HG02642 (cell line): ENCODE measurements around the gene AJAP1.

Source experiments
- ATAC-seq: cut with Tn5 transposase; IDR thresholded peaks from one replicate; pipeline ENCODE4 v1.9.1; 2021; ENCODE audit warnings: mild to moderate bottlenecking; ENCODE audit not compliant: unreplicated experiment, poor library complexity

AJAP1 gene

GRCh38 chr1:4628992-4629391 lies 25.4 kb upstream of the AJAP1 start:
- no peak for ATAC-seq

GRCh38 chr1:4630561-4630960 lies 23.8 kb upstream of the AJAP1 start:
- ATAC-seq: no peak

GRCh38 chr1:4631321-4631720 lies 23.1 kb upstream of the AJAP1 start:
- ATAC-seq: no peak

DNA sequence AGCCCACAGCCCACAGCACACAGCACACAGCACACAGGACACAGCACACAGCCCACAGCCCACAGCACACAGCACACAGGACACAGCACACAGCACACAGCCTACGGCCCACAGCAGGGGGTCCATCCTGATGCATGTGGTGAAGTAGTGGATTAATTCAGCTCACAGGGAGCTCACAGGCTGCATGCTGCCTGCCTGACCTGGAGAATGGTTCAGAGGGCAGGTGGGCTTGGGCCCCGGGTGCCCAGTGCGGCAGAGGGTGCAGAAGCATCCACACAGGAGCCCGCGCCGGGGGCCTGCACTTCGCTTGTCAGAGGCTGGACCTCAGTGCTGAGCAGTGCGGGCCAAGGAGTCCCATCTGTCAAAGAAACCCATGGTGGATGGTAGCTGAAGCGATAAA lies 21.1 kb upstream of the AJAP1 start:
- ATAC-seq: no peak

DNA sequence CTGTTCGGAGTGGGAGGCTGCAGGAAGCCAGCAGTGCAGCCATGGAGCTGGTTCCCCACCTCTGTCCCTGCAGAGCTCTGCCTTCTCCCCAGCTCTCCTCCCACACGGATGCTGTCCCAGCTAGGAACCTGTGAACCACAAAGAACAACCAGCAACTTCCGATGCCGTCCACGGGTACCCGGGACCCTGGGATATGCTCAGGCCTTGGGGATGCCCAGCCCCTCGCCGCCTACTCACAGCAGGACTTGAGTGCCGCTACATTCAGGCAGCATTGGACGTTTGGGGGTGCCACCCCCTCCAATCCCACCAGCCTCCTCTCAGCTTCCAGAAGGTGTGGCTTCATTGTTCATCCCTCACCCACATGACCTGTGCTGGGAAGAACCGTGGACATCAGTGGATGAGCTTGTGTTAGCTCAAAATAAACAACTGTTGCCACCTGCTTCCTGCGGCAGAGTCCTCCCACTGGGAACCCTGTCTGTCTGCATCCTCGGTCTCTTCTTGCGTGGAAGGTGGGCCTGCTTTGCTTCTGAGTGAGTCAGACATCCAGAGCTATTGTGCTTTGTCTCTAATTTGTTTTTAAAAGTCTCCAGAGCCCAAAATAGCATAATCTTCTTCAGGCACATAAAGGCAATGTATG lies 20.1 kb upstream of the AJAP1 start:
- ATAC-seq: no peak

- no peak for ATAC-seq
These were observed 19.5 kb upstream of the AJAP1 start for GRCh38 chr1:4634793-4635406.

- no peak for ATAC-seq
These were observed 18.2 kb upstream of the AJAP1 start for GRCh38 chr1:4636186-4636585.

- no peak for ATAC-seq
These were observed 17.6 kb upstream of the AJAP1 start for GRCh38 chr1:4636644-4637380.

DNA sequence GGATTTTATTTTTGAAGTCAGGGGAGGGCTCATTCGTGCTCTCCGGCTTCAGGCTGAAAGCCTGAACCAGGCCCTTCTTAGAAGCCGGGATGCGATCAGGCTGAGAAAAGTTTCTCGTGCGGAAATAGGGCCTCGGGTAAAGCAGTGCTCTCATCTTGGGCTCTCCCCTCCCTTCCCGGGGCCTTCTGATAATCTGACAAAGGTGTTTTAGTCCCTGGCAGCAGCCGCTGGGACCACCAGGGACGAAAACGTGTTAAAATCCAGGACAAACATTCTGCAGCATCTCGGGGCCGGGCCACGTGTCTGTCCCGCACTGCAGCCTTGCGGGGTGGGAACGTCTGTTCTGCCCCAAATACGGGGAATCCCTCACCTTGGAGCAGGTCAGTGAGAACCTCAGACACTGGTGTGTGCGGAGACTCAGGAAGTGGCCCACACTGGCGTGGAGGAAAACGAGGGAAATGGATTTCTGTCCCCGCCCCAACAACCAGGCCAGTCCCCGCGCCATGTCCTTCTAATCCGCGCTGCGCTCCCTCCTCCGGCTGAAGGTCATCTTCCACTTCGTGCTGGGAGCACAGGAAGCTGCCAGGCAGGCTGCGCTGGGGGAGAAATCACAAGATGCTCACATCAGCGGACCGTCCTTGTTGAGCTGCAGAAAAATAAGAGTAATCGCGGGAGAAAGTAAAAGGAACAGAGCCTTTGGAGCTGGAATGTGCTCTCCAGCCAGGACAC lies 16.6 kb upstream of the AJAP1 start:
- no peak for ATAC-seq

- ATAC-seq: no peak
These were observed 16.1 kb upstream of the AJAP1 start for GRCh38 chr1:4638345-4638729.

GRCh38 chr1:4640931-4641330 lies 13.5 kb upstream of the AJAP1 start:
- ATAC-seq: no peak

DNA sequence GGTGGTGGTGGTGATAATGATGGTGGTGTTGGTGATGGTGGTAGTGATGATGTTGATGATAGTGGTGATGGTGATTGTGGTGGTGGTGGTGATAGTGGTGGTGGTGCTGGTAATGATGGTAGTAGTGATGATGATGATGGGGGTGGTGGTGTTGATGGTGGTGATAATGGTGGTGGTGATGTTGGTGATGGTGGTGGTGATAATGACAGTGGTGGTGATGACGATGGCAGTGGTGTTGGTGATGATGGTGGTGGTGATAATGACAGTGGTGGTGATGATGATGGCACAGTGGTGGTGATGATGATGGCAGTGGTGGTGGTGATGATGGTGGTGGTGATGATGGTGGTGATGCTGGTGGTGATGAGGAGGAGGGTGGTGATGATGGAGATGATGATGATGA lies 7.0 kb upstream of the AJAP1 start:
- no peak for ATAC-seq

DNA sequence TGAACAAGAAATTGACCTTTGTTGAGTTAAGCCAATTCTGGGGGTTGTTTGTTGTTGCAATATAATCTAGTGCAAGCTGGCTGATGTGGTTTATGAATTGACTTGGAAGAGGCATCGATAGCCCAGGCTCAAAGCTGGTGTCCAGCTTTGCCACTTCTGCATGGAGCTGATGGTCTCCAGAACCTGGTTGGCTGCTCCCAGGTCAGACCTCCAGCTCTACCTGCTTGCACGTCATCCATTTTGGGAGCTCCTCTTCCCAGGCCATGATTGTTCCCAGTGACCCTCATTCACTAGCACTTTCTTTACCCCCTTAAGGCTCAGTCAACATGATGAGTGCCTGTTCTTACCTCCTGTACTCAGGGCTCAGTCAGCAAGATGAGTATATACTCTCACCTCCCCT lies 5.8 kb upstream of the AJAP1 start:
- no peak for ATAC-seq

- no peak for ATAC-seq
These were observed 3.9 kb upstream of the AJAP1 start for GRCh38 chr1:4650481-4650880.

GRCh38 chr1:4650981-4651380 lies 3.4 kb upstream of the AJAP1 start:
- no peak for ATAC-seq

GRCh38 chr1:4652631-4653327 lies 1.6 kb upstream of the AJAP1 start:
- peak; percentile 61 for ATAC-seq

DNA sequence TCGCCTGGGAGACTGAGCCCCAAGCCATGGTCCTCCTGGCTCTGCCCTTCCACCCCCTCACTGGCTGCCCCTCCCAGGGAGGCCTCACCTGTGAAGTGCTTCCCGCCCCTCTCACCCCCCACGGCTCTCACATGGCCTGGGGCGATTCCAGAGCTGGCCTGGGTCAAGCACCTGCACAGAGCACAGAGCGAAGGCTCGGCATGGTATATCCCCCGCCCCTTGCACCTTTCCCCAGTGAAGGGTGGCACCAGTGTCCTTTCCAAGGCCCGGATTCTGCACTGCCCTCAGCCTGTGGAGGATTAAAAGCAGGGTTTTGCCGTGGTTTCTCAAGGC lies 1.1 kb upstream of the AJAP1 start:
- ATAC-seq: no peak

DNA sequence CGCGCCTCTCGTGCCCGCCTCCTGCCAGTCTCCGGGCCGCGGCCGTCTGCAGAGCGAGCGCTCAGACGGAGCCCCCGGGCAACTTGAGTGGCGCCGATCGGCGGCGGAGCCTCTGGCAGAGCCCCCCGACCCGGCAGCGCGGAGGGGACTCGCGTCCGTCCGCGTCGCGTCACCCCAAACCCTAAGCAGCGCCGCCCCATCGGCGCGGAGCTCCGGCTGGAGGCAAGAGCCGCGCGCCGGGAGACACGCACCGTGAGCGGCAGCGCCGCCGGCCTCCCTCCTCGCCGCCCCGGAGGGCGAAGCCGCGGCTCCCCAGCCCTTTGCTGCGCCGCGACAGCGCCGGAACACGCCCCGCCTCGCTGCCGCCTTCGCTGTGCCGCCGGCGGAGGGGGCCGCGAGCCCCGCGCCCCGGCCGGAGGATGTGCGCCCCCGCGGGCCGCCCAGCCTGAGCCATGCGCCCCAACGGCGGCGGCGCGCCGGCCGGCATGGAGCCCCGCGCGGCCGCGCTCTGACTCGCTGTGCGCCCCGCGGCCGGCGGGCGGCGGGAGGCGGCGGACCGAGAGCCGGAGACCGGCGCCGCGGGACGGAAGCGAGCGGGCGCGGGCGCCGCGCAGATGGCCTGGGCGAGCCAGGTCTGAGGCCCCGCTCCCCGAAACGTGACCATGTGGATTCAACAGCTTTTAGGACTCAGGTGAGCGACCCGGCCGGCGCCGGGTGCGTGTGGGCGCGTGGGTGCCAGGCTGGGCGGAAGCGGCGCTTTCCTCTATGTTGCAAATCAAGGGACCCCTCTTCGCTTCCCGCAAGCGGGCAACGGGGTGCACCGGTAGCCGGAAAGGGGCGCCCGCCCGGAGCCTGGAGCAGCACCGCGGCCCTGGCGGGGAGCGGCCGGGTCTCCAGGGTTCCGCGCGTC lies 610 bp downstream of the AJAP1 start:
- ATAC-seq: no peak

- ATAC-seq: no peak
These were observed 1.5 kb downstream of the AJAP1 start for GRCh38 chr1:4655674-4656532.
